Activated T-cell treated with anti-CD3 and anti-CD28 coated beads, Interleukin-2, amount 50 U/mL, for 48 hours (primary cell): Measurements from ENCODE around the gene SATB1.
A peak's percentile ranks its signal among the peaks of the same experiment; 100 is the strongest.

ENCODE experiments used
- DNase-seq, 2 experiments: peaks; one replicate each; pipeline ENCODE4 v3.0.0-alpha.2; 2020

Gene SATB1

DNA sequence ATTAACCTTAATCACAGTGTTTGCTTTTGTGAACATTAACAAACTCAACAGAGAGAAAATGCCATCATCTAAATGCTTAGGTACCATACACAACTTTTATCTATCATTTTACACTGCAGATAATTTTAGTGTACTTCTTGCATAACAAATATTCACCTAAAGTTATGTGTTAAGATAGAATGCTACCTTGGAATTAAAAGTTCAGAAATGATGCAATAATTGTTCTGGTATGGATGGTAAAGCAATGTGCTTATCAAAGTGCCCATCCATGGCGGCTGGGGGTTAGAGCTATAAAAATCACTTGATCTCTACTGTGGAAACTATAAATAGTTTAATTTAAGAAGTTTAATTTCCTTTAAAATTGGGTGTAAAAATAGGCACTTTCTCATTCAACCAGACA is 28.7 kb downstream of the SATB1 start:
- DNase-seq: no peak

DNA sequence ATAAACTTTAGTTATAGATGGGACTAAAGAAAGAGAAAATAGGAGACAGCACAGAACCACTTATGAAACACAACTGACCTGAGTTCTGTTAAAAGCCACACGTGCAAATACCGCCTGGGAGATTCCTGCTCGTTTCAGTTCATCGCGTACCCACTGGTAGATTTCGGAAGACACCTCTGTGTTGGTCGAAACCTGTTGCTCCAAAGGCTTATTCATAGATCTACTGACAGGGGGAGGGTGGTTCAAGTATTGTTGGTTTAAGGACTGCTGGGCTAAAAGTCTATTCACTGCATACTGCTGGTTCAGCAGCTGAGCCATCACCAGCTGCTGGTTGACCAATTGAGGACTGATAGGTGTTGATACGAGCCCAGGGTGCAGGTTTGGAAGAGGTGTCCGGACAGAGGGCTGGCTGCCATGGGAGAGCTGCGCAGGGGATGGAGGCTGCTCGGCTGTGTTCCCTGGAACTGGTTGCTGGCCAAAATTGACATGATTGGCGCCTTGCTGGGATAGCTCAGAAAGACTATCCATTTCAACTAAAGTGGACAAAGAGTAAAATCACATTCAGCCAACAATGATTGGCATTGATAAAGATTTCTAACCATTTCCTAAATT is 30.6 kb downstream of the SATB1 start:
- DNase-seq: no peak

DNA sequence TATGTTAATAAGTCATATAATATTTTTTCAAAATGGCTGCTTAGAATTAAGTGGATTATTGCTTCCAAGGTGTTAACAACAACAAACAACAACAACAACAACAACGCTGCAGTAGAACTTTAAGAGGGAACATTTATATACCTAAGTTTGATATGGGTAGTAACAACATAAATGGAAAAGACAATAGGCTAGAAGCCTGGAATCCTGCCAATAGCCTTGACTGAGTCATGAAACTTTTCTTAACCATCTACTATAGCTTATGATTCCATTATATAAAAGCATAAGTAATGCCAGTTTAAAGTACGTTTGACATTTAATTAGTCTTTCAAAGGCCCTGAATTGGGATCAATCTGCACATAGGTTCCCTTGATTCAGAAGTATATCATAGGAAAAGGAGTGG is 31.2 kb downstream of the SATB1 start:
- no peak for DNase-seq

DNA sequence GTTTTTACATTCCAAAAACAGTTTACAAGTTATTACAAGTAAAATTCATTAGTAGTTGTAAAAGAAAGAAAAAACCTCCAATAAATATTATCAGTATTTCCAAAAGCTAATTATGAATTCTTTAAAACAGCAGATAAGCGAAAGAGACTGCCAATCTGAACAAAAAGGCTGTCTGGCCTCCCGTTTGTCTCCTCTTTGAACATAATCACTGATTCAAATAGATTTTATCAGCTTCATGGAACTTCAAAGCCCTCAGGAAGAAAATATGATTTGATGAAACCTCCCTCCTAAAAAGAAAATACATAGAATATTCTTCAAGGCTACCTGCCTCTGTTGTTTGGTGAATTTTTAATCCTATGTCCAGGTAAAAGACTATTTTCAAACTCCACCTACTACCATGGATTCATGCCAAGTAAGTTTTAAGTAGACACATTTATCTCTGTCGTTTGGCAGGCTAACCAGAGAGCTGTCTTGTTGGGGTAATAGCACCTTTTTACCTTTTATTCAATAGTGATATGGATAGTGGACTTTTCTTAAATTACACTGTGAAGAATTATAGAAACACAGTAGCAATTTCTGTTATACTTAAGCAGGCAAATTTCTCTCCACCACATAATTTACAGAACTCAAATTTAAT is 35.0 kb downstream of the SATB1 start:
- no peak for DNase-seq

DNA sequence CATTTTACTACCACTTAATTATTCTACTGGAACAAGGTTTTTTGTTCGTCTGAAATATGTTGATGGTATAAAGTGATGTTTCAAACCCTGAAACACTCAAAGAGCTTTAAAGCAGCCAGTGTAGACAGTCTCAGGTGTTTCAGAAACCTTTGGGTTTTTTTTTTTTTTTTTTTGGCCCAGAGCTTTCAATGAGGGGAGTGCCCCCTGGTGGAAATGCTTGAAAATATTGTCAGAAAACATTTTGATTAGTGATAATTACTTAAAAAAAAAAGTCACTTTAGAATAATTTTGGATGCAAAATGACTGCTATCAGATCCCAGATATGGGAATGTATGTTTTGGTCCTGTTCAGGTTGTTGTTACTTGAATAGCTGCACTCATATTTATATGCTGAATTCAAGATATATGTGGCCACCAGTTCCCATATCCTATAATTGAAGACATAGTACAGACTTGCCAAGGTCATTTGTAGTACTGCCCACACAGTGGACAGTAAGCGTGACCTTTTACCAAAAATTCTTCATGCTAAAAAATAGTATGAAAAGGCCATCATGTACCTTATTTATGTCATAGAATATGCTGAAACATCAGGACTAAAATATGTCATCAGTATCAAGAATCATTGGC is 35.9 kb downstream of the SATB1 start:
- DNase-seq: no peak

DNA sequence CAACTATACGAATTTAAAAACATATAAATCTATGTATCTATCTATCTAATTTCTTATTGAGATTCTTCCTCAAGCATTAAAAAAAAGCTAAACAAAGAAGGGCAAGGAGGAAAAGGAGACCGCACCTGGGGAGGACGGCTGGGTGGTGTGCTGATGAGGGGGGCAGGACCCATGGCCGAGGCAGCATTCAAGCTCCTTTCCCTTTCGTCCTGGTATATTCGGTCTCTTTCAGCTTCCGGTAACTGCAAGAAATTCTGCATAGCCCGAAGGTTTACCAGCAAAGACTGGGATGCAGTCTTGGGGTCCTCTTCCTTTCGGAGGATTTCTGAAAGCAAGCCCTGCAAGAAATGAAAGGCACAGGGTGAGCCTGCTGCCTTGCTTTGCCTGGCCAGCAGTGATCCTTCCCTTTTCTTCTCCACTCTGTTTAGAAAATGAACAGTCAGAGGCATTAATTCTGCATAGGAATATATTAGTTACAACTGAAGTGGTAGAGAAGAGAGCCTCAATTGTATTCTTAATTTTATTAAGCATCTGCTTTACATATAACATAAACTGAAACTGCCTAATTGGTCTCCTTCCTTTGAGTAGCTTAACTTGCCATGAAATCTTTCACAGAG is 38.8 kb downstream of the SATB1 start:
- DNase-seq: no peak

DNA sequence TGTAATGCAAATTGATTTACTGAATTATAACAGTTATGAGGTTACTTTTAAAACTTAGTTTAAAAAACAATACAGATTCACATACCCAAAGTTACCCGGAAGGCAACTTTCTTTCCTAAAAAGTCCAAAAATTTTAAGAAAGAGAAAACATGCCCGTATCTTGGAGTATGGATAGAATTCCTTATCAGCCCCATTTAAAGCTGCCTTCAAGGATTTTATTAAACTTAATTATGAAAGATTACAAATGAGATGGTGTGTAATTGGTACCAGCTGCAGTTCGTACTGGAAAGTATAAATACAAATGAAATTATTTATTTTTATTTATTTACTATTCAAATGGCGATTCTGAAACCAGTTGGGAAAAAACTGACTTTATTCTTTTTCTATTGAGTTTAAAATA is 39.4 kb downstream of the SATB1 start:
- DNase-seq: no peak

DNA sequence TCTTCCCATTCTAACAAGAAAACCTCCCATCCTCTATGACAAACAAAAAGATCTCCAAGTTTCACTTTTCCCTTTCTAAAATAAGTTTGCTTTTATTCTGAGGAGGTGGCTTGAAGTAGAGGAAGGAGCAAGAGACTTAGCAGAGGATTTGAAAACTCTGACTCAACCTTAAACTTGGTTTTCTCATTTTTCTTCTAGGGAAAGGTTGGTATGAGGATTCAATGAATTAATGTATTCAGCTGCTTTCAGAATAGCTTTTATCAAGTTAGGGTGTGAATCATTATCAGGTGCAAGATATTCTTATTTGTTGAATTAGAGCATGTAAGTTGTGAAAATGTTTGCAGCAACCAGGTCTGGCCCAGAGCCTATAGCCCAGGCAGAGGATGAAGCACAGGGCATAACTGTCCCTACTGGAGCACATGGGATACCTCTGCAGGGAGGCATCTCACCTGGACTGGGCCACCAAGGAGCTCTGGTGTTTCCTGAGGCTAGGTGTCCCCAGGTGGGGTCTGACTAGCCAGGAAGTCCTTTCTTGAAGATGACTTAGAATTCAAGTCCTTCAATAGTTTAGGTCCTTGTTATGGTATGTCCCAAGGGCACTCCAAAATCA is 42.3 kb downstream of the SATB1 start:
- DNase-seq: peak in 1 of 2 experiments; percentile 45

DNA sequence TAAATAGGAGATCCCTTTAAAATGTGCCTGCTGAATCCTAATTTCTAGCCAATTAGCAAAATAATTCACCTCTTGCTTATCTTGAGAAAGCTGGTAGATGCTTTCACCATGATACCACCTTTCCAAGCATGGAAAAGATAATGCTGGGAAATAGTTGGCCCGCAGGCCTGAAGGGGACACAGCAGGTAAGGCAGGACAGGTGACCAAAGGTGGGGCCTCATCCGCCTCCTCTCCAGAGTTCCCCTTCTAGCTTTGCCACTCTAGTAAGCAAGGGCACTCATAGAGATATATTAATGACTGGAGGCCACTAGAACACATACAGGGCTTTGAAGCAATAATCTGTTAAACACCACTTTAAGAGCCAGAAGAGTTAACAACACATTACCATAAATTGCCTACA is 45.5 kb downstream of the SATB1 start:
- DNase-seq: no peak

DNA sequence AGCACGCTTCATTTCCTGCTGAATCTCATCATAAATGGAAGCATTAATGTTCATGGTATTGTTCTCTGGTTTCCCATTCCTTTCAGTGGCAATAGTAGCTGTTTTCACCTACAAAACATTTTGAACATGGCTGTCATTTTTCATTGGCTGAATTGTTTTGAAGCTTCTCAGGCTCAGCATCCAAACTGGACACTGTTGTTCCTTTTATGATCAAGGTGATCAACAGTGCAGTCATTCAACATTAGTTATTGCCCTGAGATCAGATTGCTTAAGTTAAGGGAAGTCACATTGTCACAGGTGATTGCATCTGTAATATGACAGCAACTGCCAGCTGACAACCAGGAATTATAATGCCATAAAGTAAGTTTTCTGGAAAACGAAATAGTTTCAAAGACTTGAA is 46.9 kb downstream of the SATB1 start:
- no peak for DNase-seq

DNA sequence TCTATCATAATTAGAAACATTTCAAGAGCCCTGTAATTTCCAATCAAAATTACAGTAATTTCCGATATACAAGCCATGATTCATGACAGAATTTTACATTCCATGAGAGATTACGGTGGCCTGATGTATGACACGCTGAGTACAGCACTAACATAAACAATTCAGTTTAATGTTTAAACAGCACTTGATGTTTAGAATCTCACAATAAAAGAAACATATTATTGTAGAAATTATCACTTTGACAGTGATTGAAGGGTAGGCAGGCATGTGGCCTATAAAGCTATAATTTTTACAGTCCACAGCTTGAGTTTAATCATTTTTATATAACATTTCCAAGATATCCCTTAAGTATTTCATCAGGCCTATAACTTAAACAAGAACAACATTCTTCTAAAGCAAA is 48.5 kb downstream of the SATB1 start:
- no peak for DNase-seq

DNA sequence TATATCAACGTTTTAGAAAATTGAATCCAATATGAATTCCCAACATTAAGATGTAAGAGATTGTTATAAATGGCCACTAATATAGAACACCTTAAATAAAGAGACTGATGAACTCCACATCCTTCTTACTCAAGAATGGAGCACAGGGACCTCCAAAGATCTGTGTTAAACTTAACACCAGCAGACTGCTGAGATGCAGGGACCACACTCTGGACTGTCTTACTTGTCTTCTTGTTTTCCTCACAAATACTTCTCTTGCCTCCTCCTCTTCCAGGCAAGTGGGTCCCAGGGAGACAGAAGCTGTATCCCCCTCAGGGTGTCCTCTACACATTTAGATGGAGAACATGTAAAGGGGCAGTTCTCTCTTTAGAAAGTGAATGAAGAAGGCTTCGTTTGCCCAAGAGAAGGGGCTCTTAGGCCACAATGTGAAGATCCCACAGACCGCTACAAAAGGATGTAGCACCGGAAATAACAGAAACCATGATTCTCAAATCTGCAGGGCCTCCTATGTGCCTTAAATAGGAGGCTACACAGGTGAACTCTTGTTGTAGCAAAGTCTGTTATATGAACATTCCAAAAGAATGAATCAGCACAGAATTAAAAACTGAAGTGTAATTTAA is 52.2 kb downstream of the SATB1 start:
- DNase-seq: no peak

DNA sequence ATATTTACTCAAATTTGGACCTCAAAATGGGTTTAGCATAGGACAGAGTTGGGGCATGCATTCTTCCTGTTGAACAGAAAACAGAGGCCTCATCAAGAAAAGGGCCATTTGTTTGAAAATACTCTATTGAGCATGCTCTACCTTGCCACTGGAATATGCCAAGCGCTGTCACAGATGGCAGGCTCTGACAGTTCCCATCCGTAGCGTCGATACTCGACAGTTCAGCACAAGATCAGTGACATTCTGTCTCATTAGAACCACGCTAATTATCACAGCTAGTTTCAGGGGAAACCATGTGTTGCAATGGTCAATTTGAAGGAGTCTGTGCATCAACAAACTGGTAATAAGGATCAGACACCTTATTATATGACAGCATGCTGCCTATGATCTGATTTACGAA is 54.5 kb downstream of the SATB1 start:
- DNase-seq: no peak

DNA sequence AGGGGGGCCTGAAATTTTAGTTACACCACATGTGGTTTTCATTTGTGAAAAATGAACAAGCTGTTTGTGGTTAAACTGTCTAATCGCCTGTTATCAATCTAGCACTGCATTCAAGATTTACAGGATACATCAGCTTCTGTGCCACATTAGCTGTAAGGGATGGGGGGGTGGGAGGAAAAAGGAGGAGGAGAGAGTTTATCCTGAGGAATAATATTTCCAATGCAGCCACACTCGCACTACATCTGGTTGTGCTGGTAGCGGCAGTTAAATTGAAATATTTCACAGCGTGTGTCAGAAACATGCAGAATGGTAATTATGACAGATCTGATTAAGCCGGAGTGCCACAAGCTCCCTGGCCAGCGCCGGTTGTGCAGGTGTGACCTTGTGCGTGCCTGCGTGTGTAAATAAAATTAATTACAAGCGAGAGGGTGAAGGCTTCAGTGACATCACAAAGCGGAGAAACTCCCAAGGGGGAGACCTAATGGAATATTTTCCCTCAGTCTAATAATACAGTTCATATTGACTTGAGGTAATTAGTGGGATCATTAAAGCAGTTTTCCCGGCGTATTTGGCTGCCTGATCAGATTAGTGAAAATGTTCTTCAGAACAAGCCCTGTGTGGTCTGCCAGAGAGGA is 55.5 kb downstream of the SATB1 start:
- no peak for DNase-seq

DNA sequence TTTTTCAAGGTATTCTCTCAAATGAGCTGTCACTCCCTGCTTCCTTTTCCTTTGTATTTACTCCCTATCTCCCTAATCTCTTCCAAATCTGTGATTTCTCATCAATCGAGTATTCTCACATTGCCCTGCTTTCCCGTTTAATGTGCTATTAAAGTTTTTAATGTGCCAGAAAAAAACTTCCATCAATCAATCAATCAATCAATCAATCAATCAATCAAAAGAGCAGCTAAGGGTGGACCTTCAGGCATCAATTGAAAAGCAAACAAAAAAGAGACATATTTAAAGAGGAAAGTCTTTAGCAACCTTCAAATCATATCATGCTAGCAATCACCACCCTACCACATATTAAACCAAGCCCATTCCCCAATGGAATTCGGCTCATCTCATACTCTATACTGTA is 58.9 kb downstream of the SATB1 start:
- no peak for DNase-seq

DNA sequence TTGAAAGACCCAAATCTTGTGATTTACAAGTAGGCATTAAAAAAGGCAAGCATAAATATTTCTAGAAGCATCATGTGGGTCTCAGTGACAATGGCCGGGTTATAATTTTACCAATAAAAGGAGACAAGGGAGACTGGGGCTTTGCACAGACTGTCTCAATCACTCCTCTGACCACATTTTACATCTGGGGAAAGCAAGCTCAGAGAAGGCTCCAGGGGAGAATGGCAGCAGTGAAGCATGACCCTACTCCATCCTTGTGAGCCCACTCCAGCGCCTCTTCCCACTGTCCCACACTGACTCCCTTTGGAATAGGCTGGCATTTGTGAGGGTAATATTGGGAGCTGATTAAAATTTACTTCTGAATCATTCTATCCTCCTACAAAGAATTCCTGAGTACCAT is 61.8 kb downstream of the SATB1 start:
- no peak for DNase-seq

DNA sequence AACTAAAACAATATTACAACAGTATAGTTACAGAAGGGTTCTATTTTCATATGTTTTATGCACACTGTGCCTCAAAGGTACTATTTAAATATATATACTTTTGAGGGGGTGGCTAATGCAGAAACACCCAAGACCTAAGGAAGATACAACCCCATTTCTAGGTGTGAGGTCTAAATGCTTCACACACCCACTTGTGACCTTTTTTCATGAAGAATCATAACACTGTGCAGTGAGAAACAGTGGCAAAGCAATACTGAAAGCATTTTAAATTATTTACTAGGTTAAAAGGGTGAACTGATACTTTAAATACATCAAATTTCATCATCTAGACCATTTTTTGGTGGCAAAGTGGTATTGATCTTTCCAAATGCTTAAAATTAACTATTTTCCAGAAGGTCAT is 67.4 kb downstream of the SATB1 start:
- no peak for DNase-seq

DNA sequence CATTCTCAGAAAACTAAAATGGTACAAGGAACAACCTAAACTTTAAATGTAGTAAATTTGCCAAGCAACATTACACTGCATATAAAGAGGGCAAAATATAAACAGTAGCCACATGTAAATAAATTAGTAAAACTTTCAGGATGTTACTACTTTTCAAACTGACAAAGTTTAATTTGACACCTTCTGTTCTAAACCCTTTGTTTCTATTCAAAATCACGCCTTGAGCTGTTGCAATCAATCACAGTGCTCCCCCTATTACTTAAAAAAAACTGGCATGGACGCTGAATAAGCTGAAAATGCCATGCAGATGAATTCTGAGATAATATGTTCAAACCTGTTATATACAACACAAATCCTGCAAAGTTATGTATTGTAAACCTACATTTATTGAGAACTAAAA is 69.3 kb downstream of the SATB1 start:
- no peak for DNase-seq

DNA sequence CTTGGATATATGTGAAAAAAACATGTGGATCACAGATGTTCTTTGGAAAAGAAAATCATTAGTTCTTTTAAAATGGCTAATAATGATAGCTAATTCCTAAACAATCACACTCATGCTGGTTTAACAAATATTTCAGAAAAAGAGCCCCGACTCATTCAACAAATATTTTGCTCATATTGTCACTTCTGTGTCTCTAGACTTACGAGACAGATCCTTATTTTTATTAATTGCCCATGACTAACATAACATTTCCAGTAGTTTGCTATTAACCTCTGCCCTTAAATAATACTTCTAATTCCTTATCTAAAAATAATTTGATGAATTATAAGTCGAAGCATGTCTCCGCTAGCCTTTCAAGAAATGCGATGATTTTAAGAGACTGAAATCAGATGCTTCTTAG is 70.4 kb downstream of the SATB1 start:
- DNase-seq: no peak

DNA sequence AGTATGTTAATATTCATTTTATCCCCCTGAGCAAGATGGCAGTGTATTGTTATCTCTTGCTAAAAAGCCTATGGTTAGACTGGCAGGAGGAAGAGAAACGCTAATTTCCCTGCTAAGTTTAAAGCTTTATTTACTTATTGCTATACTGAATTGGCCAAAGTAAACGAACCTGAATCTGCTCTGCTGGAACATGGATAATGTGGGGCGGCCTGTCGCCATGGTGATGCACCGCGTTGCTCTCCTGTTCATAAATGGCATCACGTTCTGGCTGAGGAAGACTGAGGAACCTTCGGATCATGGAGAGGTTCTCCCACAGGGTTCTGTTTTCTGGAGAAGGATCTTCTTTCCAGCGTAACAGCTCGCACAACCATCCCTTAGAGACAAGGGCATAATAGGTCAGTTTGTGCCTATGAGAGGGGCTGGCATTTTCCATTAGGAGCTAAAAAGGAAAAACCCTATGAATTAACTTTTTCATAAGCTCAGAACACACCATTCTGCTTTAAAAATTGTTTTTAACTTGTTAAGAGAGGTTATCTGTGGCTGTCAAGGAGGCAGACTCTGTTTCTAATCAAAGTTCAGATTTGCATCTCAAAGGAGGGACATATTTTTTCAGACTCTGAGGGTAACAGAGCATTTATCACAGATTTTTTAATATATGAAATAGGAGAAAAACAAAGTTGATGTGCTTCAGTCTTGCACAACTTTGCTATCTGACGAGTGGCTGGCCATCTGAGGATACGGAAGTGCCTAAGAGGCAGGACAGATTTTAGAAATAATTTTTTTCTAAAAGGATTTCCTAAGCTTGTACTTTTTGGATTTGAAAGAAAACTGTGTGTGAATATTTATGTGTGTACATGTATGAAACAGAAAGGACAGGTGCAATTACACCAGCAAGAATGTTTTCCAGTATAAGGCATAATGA is 73.1 kb downstream of the SATB1 start:
- no peak for DNase-seq

DNA sequence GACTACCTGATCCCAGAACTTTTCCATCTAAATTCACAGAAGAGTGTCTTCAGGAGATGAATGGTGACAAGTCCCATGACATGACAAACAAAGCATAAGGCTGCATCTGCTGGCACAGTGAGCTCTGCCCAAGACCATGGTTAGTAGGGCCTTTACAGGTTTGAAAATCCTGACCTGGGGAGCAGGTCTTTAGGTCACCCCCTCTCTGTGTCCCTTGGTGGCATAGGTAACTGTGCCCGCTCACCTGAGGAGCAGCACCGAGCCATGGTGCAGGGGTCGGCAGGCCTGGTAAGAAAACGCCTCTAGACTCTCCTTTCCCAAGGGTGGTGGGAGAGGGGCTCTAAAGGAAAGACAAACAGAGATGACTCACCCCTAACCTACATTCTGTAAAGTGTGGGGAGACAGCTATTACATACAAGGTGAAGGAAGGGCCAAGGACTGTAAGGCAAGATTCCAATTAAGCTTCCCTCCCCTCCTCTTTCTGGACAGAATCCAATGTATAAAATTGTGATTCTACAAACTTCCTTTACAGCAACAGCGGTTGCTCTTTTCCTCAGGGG is 74.0 kb downstream of the SATB1 start:
- DNase-seq: peak in 1 of 2 experiments; percentile 26
